HS-5 (cell line): ENCODE results near the gene TMEM272.

Source experiments
- DNase-seq: peaks from one replicate; pipeline ENCODE4 v3.0.0-alpha.2; 2012; ENCODE audit warnings: low read depth

TMEM272 gene

GRCh38 chr13:51804295-51805172 is 40.4 kb downstream of the TMEM272 start:
- no peak for DNase-seq

GRCh38 chr13:51803422-51804294 is 41.3 kb downstream of the TMEM272 start, which contains the start of gene DHRS12:
DHRS12 (minus strand) TSS chr13:51804163; CDS start chr13:51799659, 4,504 bp downstream.
- DNase-seq, result no peak

- DNase-seq, result no peak
Observed at GRCh38 chr13:51802631-51803418, 42.2 kb downstream of the TMEM272 start.

GRCh38 chr13:51801631-51802099 is 43.3 kb downstream of the TMEM272 start:
- no peak for DNase-seq

GRCh38 chr13:51800486-51800885 is 44.5 kb downstream of the TMEM272 start:
- no peak for DNase-seq

- DNase-seq, result no peak
Observed at GRCh38 chr13:51799261-51799660, 45.7 kb downstream of the TMEM272 start.

GRCh38 chr13:51797664-51798488 is 47.1 kb downstream of the TMEM272 start:
- no peak for DNase-seq

GRCh38 chr13:51796546-51796945 is 48.4 kb downstream of the TMEM272 start:
- DNase-seq, result no peak

- DNase-seq, result no peak
Observed at GRCh38 chr13:51795419-51795818, 49.6 kb downstream of the TMEM272 start.

- no peak for DNase-seq
Observed at GRCh38 chr13:51794964-51795363, 50.0 kb downstream of the TMEM272 start.

GRCh38 chr13:51793570-51794271 is 51.3 kb downstream of the TMEM272 start:
- DNase-seq, result no peak

- DNase-seq, result no peak
Observed at GRCh38 chr13:51786425-51787265, 58.3 kb downstream of the TMEM272 start.

GRCh38 chr13:51785712-51786424 is 59.1 kb downstream of the TMEM272 start:
- DNase-seq, result no peak

GRCh38 chr13:51784097-51784496 is 60.9 kb downstream of the TMEM272 start:
- no peak for DNase-seq

GRCh38 chr13:51783428-51784094 is 61.4 kb downstream of the TMEM272 start:
- DNase-seq, result no peak

- DNase-seq, result no peak
Observed at GRCh38 chr13:51782026-51782710, 62.8 kb downstream of the TMEM272 start.

GRCh38 chr13:51781246-51782022 is 63.5 kb downstream of the TMEM272 start:
- DNase-seq, result no peak
